Activated CD4-positive, alpha-beta T cell treated with anti-CD3 and anti-CD28 coated beads, Interleukin-2, amount 10 ng/mL, durations not matched to agents 7 days and 5 days (primary cell): ENCODE measurements around the gene SURF4. TPM values are rescaled to one million over a fixed set of nuclear protein-coding genes. Genes with fewer than 3 reads are reported as not detected.

ENCODE experiments used
- CTCF ChIA-PET: fragments of 350-600 bp; sonication (Branson Sonifier 250); formaldehyde crosslinking; loops from one replicate; lab custom pipeline; 2021; ENCODE audit warnings: antibody characterized with exemption; lab: Charles Lee
- POLR2A ChIA-PET: fragments of 350-600 bp; sonication (Branson Sonifier 250); formaldehyde crosslinking; loops from one replicate; lab custom pipeline; 2021; ENCODE audit warnings: antibody characterized with exemption; lab: Charles Lee
- DNase-seq: peaks from one replicate; pipeline ENCODE4 v3.0.0-alpha.2; 2020
- H3K27ac Mint-ChIP-seq: one replicate; pipeline ENCODE4 v1.8.0; 2021; ENCODE audit warnings: mild to moderate bottlenecking, moderate library complexity, mixed read lengths
- H3K27me3 Mint-ChIP-seq: one replicate; pipeline ENCODE4 v1.8.0; 2021; ENCODE audit warnings: mixed read lengths
- H3K36me3 Mint-ChIP-seq: one replicate; pipeline ENCODE4 v1.8.0; 2021; ENCODE audit warnings: low read depth, mixed read lengths
- H3K4me1 Mint-ChIP-seq: one replicate; pipeline ENCODE4 v1.8.0; 2021; ENCODE audit warnings: mixed read lengths
- H3K4me3 Mint-ChIP-seq: one replicate; pipeline ENCODE4 v1.8.0; 2021; ENCODE audit warnings: mild to moderate bottlenecking, moderate library complexity, mixed read lengths
- H3K9me3 Mint-ChIP-seq: one replicate; pipeline ENCODE4 v1.8.0; 2021; ENCODE audit warnings: mixed read lengths
- total RNA-seq, 2 experiments: library from RNA; stranded (reverse); gene quantifications; one replicate each; pipeline ENCODE4 v1.2.3, GENCODE V29; 2021

Gene SURF4
- total RNA-seq, 2 experiments from 2014 or later, result 147 to 164 TPM

DNA sequence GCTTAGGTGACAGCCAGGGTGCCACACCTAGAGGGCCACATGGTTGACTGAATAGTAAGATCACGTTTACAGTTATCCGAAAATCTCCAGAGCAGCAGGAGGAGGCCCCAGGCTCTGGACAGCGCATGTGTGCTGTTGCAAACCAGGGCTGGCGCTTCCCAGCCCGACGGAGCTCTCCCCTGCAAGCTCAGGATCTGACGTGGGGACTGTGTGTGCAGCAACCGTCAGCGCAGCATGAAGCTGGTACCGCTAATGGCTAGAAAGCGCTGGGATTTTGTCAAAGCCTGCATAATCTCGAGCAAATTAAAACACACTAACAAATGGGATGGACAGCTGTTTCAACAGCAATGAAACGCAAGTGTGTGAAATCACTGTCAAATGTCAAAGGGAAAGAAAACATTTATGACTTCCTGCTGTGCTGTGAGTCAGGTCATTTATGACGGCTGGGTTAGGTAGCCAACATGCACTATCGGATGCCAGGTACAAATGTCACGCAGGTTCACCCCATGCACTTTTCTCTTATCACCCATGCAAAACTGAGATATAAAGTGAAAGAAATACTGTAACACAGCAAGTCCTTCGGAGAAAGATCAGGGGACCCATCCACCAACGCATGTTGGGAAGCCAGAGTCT lies 7.5 kb downstream of the SURF4 start:
- H3K27me3 Mint-ChIP-seq, result no peaks in the 10 kb centered on the region

DNA sequence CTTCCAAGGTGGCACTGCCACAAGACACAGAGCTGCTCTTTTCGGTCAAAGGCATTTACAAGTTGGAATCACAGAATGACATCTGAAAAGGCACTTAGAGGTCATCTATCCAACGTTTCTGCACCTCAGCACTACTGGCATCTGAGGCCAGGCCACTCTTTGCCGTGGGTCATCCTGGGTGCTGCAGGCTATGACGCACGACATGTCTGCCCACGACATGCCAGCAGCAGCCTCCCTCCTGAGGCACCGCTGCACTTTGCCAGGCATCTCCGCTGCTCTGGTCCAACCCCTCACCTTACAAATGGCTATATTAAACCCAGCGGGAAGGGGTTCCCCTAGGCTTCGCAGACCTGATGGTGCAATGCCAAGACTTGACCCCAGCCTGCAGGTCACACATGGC lies 8.1 kb downstream of the SURF4 start:
- Mint-ChIP-seq H3K4me1 (peaks cover 57% of the 10 kb centered on the region), H3K4me3 (no peak overlapping the region), H3K36me3 (peaks cover 63% of the 10 kb centered on the region), H3K27me3 (no peaks in the 10 kb centered on the region), H3K9me3 (no peaks in the 10 kb centered on the region), H3K27ac (no peak overlapping the region)
- POLR2A ChIA-PET, result no interaction called here
- CTCF ChIA-PET, result interaction anchor here (1.6 kb wide), 1 partner anchor 9 kb away, joined by 4 read pairs; the partner anchor contains the start of gene STKLD1
- no peak for DNase-seq

More for the DNA sequence above, 7.5 kb downstream of the SURF4 start:
- CTCF ChIA-PET, result interaction anchor here (0.6 to 1.6 kb wide), 2 partner anchors 8 to 13 kb away, joined by 3 to 4 read pairs; partner anchors contain the start of gene STKLD1
- no peak overlapping the region for H3K4me3 Mint-ChIP-seq
- POLR2A ChIA-PET, result no interaction called here
- H3K4me1 Mint-ChIP-seq, result peaks cover 63% of the 10 kb centered on the region
- H3K36me3 Mint-ChIP-seq, result peaks cover 61% of the 10 kb centered on the region
- no peak for DNase-seq
- peak overlapping the region; percentile 92 for H3K27ac Mint-ChIP-seq
- H3K9me3 Mint-ChIP-seq, result no peaks in the 10 kb centered on the region

- Mint-ChIP-seq H3K4me1 (peaks cover 51% of the 10 kb centered on the region), H3K4me3 (no peak overlapping the region), H3K27ac (no peak overlapping the region), H3K36me3 (peaks cover 61% of the 10 kb centered on the region), H3K27me3 (no peaks in the 10 kb centered on the region), H3K9me3 (no peaks in the 10 kb centered on the region)
- no peak for DNase-seq
- ChIA-PET POLR2A (no interaction called here), CTCF (interaction anchor here (1.3 to 1.6 kb wide), 3 partner anchors 9 to 37 kb away, joined by 4 to 6 read pairs (median 6); partner anchors contain the start of genes STKLD1, SURF1 and SURF2)
Observed at GRCh38 chr9:133367221-133367620, 8.6 kb downstream of the SURF4 start.

- Mint-ChIP-seq H3K4me3 (no peak overlapping the region), H3K27ac (no peak overlapping the region), H3K27me3 (no peaks in the 10 kb centered on the region), H3K4me1 (peaks cover 43% of the 10 kb centered on the region), H3K36me3 (peaks cover 66% of the 10 kb centered on the region), H3K9me3 (no peaks in the 10 kb centered on the region)
- DNase-seq, result no peak
- ChIA-PET POLR2A (no interaction called here), CTCF (interaction anchor here (1.3 to 1.5 kb wide), 2 partner anchors 10 to 36 kb away, joined by 6 read pairs; partner anchors contain the start of genes SURF1 and SURF2)
Observed at GRCh38 chr9:133366435-133366834, 9.4 kb downstream of the SURF4 start.

GRCh38 chr9:133362359-133363044 lies 13.4 kb downstream of the SURF4 start:
- no peaks in the 10 kb centered on the region for H3K27me3 Mint-ChIP-seq
- H3K9me3 Mint-ChIP-seq, result no peaks in the 10 kb centered on the region

DNA sequence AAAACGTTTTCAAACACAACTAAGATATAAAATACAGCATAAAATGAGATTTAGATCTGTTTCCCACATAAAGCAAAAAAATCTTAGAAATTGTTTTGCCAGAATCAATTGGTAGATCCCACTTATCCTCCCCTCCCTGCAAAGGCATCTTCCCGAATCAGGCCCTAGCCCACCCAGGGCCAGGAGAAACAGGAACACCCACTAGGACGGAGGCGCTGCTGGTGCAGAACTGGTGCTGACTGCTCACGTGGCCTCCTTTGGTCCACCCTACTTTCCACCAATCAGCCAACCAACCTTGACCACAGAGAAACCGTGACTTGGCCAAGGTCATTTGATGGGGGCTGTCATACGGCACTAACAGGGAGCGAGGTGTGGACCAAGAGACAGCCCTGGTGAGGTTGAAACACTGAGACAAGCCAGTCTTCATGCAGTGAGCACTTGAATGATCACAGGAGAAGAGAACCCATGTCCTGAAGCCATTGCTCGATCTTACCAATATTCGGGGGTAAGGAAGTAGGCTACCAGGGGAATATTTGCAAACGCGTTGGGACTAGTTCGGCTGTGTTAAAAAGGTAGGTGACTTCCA lies 14.3 kb downstream of the SURF4 start:
- no peak overlapping the region for H3K4me3 Mint-ChIP-seq
- ChIA-PET CTCF (interaction anchor here (0.6 to 1.2 kb wide), 4 partner anchors 10 to 24 kb away, joined by 3 to 4 read pairs (median 3); partner anchors contain the start of genes MED22 and RPL7A), POLR2A (no interaction called here)
- no peaks in the 10 kb centered on the region for H3K9me3 Mint-ChIP-seq
- DNase-seq, result no peak
- H3K4me1 Mint-ChIP-seq, result peaks cover 33% of the 10 kb centered on the region
- H3K27ac Mint-ChIP-seq, result no peak overlapping the region
- no peaks in the 10 kb centered on the region for H3K27me3 Mint-ChIP-seq
- H3K36me3 Mint-ChIP-seq, result peaks cover 53% of the 10 kb centered on the region

More at GRCh38 chr9:133362359-133363044, 13.4 kb downstream of the SURF4 start:
- POLR2A ChIA-PET, result no interaction called here
- Mint-ChIP-seq H3K4me3 (no peak overlapping the region), H3K36me3 (peaks cover 55% of the 10 kb centered on the region), H3K4me1 (peaks cover 30% of the 10 kb centered on the region), H3K27ac (no peak overlapping the region)
- DNase-seq, result no peak
- CTCF ChIA-PET, result interaction anchor here (0.8 to 1.0 kb wide), 3 partner anchors 9 to 176 kb away, joined by 3 read pairs; no protein-coding TSS in a partner anchor

DNA sequence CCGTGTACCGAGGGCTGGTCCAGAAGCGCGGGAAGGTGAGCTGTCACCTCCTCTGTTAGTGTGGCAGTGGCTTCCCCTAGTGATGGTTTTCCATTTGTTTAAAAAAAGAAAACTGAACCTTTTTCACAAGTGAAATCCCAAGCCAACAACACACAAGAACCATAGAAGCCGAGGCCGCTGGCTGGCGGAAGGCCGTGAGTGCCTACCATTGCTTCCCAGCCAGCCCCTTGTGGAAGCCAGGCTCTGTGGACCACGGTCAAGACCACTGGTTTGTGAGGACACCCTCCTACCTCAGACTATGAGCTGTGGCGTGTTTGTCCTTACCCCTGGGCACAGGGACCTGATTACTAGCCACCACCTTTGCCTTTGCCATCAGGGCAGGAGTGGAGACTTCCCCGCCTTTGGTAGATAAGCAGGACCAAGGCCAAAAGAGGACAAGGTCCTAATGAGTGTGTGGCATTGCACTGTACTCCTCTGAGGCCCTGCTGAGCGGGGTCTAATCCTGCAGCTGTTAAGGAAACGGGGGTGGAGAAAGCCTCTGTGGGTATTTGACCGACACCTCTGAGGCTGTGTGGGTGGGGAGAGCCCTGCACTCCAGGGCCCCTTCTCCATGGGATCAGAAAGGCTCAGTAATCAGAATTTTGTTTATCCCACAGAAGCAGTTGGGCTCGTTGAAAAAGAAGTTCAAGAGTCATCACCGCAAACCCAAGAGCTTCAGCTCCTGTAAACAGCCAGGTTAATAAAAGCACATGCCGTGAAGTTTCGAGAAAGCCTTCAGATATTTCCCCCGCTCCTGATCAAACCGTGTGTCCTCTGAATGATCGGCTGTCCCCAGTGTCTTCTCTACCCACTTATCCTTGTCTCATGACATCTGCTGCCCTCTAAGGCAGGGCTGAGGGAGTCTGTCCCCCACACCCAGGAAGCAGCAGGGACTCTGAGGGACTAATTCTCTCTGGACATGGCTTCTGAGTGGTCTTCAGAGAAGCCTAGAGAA lies 15.2 kb downstream of the SURF4 start:
- H3K27me3 Mint-ChIP-seq, result no peaks in the 10 kb centered on the region
- H3K4me3 Mint-ChIP-seq, result no peak overlapping the region
- H3K36me3 Mint-ChIP-seq, result peaks cover 47% of the 10 kb centered on the region
- H3K4me1 Mint-ChIP-seq, result peaks cover 32% of the 10 kb centered on the region
- no peak for DNase-seq
- peak overlapping the region; percentile 42 for H3K27ac Mint-ChIP-seq
- ChIA-PET CTCF (interaction anchor here (0.6 to 1.2 kb wide), 5 partner anchors 9 to 25 kb away, joined by 3 to 4 read pairs (median 3); partner anchors contain the start of genes MED22 and RPL7A), POLR2A (no interaction called here)
- H3K9me3 Mint-ChIP-seq, result no peaks in the 10 kb centered on the region

- Mint-ChIP-seq H3K9me3 (no peaks in the 10 kb centered on the region), H3K4me3 (no peak overlapping the region), H3K27ac (peak overlapping the region; percentile 52), H3K36me3 (peaks cover 38% of the 10 kb centered on the region), H3K27me3 (no peaks in the 10 kb centered on the region), H3K4me1 (peaks cover 42% of the 10 kb centered on the region)
- CTCF ChIA-PET, result interaction anchor here (0.8 to 1.6 kb wide), 4 partner anchors 10 to 17 kb away, joined by 3 to 8 read pairs (median 3); no protein-coding TSS in a partner anchor
- no peak for DNase-seq
- POLR2A ChIA-PET, result interaction anchor here (1.0 kb wide), 1 partner anchor 12 kb away, joined by 3 read pairs; the partner anchor contains the start of genes MED22 and RPL7A
Observed at GRCh38 chr9:133359399-133360175, 16.3 kb downstream of the SURF4 start.

GRCh38 chr9:133357656-133358055 lies 18.2 kb downstream of the SURF4 start:
- Mint-ChIP-seq H3K9me3 (no peaks in the 10 kb centered on the region), H3K4me1 (peaks cover 46% of the 10 kb centered on the region), H3K27me3 (no peaks in the 10 kb centered on the region), H3K36me3 (peaks cover 30% of the 10 kb centered on the region), H3K4me3 (peak overlapping the region; percentile 85), H3K27ac (no peak overlapping the region)
- DNase-seq, result no peak
- ChIA-PET CTCF (interaction anchor here (0.6 to 2.3 kb wide), 7 partner anchors 9 to 446 kb away, joined by 3 to 11 read pairs (median 5); partner anchors contain the start of genes MED22, RPL7A and STKLD1), POLR2A (interaction anchor here (1.1 to 2.5 kb wide), 2 partner anchors 10 to 13 kb away, joined by 4 to 7 read pairs; partner anchors contain the start of genes MED22 and RPL7A)

- Mint-ChIP-seq H3K4me3 (peak within 1 kb of the TSS; percentile 85), H3K9me3 (no peaks in the 10 kb centered on the region), H3K4me1 (peaks cover 50% of the 10 kb centered on the region), H3K27me3 (no peaks in the 10 kb centered on the region), H3K27ac (peak within 1 kb of the TSS; percentile 88), H3K36me3 (peaks cover 32% of the 10 kb centered on the region)
- peak; percentile 92 for DNase-seq
- CTCF ChIA-PET, result interaction anchor here (1.0 to 2.3 kb wide), 7 partner anchors 8 to 171 kb away, joined by 3 to 11 read pairs (median 5); partner anchors contain the start of genes MED22, RPL7A and STKLD1
- POLR2A ChIA-PET, result interaction anchor here (1.1 to 2.5 kb wide), 2 partner anchors 9 to 14 kb away, joined by 4 to 7 read pairs; partner anchors contain the start of genes MED22 and RPL7A
Observed at GRCh38 chr9:133356391-133357091, 19.3 kb downstream of the SURF4 start, which contains the start of the genes SURF1 and SURF2. SURF1 (minus strand) TSS chr9:133356487; CDS start chr9:133356453, 34 bp downstream. SURF2 (plus strand) TSS chr9:133356550; CDS start chr9:133356593, 43 bp downstream.
